ENCODE data around the gene ALKBH7. TPM values are rescaled to one million over a fixed set of nuclear protein-coding genes. Genes with fewer than 3 reads are reported as not detected.
A peak's percentile ranks its signal among the peaks of the same experiment; 100 is the strongest.
"Not testable (repeated sequence)": the region's sequence is repeated elsewhere in the genome, so short reads cannot be mapped to it uniquely, and the experiment has no call there.

ALKBH7 gene
- total RNA-seq, 6 experiments from 2014 or later: 40.8 to 60.7 (median 47.9) TPM

- H3K9me3 Mint-ChIP-seq: no peaks in the 10 kb centered on the region
- no peak for DNase-seq
- TF ChIP-seq, protein P1, sequence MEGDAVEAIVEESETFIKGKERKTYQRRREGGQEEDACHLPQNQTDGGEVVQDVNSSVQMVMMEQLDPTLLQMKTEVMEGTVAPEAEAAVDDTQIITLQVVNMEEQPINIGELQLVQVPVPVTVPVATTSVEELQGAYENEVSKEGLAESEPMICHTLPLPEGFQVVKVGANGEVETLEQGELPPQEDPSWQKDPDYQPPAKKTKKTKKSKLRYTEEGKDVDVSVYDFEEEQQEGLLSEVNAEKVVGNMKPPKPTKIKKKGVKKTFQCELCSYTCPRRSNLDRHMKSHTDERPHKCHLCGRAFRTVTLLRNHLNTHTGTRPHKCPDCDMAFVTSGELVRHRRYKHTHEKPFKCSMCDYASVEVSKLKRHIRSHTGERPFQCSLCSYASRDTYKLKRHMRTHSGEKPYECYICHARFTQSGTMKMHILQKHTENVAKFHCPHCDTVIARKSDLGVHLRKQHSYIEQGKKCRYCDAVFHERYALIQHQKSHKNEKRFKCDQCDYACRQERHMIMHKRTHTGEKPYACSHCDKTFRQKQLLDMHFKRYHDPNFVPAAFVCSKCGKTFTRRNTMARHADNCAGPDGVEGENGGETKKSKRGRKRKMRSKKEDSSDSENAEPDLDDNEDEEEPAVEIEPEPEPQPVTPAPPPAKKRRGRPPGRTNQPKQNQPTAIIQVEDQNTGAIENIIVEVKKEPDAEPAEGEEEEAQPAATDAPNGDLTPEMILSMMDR (IDR thresholded peaks at IDR 0.05): no peak
- no peak overlapping the region for H3K4me3 Mint-ChIP-seq
- no peaks in the 10 kb centered on the region for H3K4me1 Mint-ChIP-seq (ENCODE audit: low read depth)
- no peaks in the 10 kb centered on the region for H3K36me3 Mint-ChIP-seq (ENCODE audit: low read depth)
- H3K27me3 Mint-ChIP-seq (ENCODE audit: insufficient read depth): peaks cover 4% of the 10 kb centered on the region; the same call in 1 of the 2 replicates
- H3K27ac Mint-ChIP-seq: no peak overlapping the region
Observed at GRCh38 chr19:6352381-6353165, 20.0 kb upstream of the ALKBH7 start.

DNA sequence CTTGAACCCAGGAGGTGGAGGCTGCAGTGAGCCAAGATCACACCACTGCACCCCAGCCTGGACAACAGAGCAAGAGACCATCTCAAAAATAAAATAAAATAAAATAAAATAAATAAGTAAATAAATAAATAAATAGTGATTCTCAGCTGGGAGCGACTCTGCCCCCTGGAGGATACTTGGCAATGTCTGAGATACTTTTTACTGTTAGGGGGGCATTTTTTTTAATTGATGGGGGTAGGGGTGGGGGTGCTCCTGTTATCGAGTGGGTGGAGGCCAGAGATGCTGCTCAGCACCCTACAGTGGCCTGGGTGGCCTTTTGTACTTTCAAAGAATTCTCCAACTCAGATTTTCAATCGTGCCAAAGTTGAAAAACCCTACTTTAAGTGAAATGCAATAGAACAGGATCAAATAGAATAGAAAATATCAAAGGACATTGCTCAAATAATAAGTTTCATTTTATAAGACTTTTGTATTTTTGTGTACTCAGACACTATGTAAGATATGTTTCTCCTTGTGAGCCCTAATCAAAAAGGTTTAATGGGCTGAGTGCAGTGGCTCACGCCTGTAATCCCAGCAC, 18.4 kb upstream of the ALKBH7 start:
- Mint-ChIP-seq H3K36me3 (ENCODE audit: low read depth) (no peaks in the 10 kb centered on the region), H3K4me3 (no peak overlapping the region), H3K4me1 (ENCODE audit: low read depth) (no peaks in the 10 kb centered on the region), H3K27me3 (ENCODE audit: insufficient read depth) (peaks cover 5% of the 10 kb centered on the region; the same call in 1 of the 2 replicates), H3K27ac (no peak overlapping the region), H3K9me3 (no peaks in the 10 kb centered on the region)
- TF ChIP-seq, protein P1 (IDR thresholded peaks at IDR 0.05): peak; percentile 85
- no peak for DNase-seq

- H3K9me3 Mint-ChIP-seq; DNase-seq; H3K36me3 Mint-ChIP-seq (ENCODE audit: low read depth); H3K27ac Mint-ChIP-seq; H3K4me1 Mint-ChIP-seq (ENCODE audit: low read depth); H3K27me3 Mint-ChIP-seq (ENCODE audit: insufficient read depth); H3K4me3 Mint-ChIP-seq: not testable (repeated sequence)
Observed at GRCh38 chr19:6355321-6356040, 17.1 kb upstream of the ALKBH7 start.

DNA sequence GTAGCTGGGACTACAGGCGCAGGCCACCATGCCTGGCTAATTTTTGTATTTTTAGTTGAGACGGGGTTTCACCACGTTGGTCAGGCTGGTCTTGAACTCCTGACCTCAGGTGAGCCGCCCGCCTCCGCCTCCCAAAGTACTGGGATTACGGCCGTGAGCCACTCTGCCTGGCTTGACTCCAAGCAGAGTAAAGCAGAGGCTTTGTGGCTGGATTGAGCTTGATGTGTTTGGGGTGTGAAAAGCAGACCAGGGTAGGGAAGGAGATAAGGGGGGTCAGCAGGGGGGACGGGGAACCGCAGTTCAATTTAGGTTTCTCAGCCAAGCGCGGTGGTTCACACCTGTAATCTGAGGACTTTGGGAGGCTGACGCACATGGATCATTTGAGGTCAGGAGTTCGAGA, 15.4 kb upstream of the ALKBH7 start:
- H3K4me1 Mint-ChIP-seq (ENCODE audit: low read depth): peaks cover under 1% of the 10 kb centered on the region

DNA sequence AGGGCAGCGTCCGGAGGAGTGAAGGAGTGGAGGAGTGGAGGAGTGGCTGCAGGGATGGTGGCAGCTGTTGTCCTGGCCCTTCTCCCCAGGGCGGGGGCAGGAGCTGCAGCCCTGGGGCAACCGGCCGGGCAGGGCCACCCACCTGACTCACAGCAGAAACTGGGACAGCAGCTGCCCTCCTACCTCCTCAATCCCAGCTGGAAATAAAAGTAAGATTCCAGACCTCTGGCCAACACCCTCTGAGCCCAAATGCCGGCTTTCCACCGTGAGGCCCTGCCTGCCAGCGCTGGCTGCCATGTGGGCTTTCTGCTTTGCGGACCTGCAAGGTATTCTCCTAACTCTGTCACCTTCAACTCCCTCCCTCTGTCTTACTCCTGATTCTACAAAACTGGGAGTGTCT, 14.6 kb upstream of the ALKBH7 start:
- Mint-ChIP-seq H3K4me3 (no peak overlapping the region), H3K4me1 (ENCODE audit: low read depth) (peaks cover 7% of the 10 kb centered on the region), H3K9me3 (no peaks in the 10 kb centered on the region), H3K27me3 (ENCODE audit: insufficient read depth) (peaks cover 9% of the 10 kb centered on the region), H3K36me3 (ENCODE audit: low read depth) (peaks cover 5% of the 10 kb centered on the region; the same call in 1 of the 2 replicates), H3K27ac (no peak overlapping the region)
- DNase-seq: no peak
- TF ChIP-seq, protein P1 (IDR thresholded peaks at IDR 0.05): no peak

More for the DNA sequence above, 15.4 kb upstream of the ALKBH7 start:
- DNase-seq: no peak
- no peak overlapping the region for H3K27ac Mint-ChIP-seq
- H3K9me3 Mint-ChIP-seq: no peaks in the 10 kb centered on the region
- peaks cover 8% of the 10 kb centered on the region for H3K27me3 Mint-ChIP-seq (ENCODE audit: insufficient read depth)
- TF ChIP-seq, protein P1 (IDR thresholded peaks at IDR 0.05): no peak
- H3K4me3 Mint-ChIP-seq: no peak overlapping the region
- H3K36me3 Mint-ChIP-seq (ENCODE audit: low read depth): peaks cover under 1% of the 10 kb centered on the region; the same call in 1 of the 2 replicates

Data from HFFc6 (cell line).